DMS 273 (cell line): ENCODE data around the gene SERBP1.
"Not testable (repeated sequence)": the region's sequence is repeated elsewhere in the genome, so short reads cannot be mapped to it uniquely, and the experiment has no call there.

Source experiments
- DNase-seq: peaks from one replicate; lab custom pipeline; 2025; ENCODE audit not compliant: unreplicated experiment; lab: John Stamatoyannopoulos, UW

SERBP1 gene

GRCh38 chr1:67441183-67441582 is 11.0 kb upstream of the SERBP1 start:
- DNase-seq: peak; percentile 83

- peak; percentile 23 for DNase-seq
Observed at GRCh38 chr1:67440339-67440738, 10.1 kb upstream of the SERBP1 start.

- DNase-seq: no peak
Observed at GRCh38 chr1:67439277-67440029, 9.3 kb upstream of the SERBP1 start.

- no peak for DNase-seq
Observed at GRCh38 chr1:67437961-67438360, 7.8 kb upstream of the SERBP1 start.

- DNase-seq: no peak
Observed at GRCh38 chr1:67436511-67437055, 6.4 kb upstream of the SERBP1 start.

GRCh38 chr1:67434491-67434890 is 4.3 kb upstream of the SERBP1 start:
- no peak for DNase-seq

- no peak for DNase-seq
Observed at GRCh38 chr1:67433837-67434236, 3.6 kb upstream of the SERBP1 start.

GRCh38 chr1:67432745-67433144 is 2.5 kb upstream of the SERBP1 start:
- no peak for DNase-seq

- peak; percentile 77 for DNase-seq
Observed at GRCh38 chr1:67431869-67432578, 1.8 kb upstream of the SERBP1 start.

- DNase-seq: no peak
Observed at GRCh38 chr1:67431156-67431765, 1.1 kb upstream of the SERBP1 start.

GRCh38 chr1:67429528-67430357 is 459 bp downstream of the SERBP1 start:
- peak; percentile 50 for DNase-seq

GRCh38 chr1:67429011-67429527 is 1.1 kb downstream of the SERBP1 start:
- DNase-seq: peak; percentile 64

- no peak for DNase-seq
Observed at GRCh38 chr1:67427947-67428346, 2.3 kb downstream of the SERBP1 start.

GRCh38 chr1:67427465-67427864 is 2.7 kb downstream of the SERBP1 start:
- DNase-seq: no peak

GRCh38 chr1:67420835-67421492 is 9.2 kb downstream of the SERBP1 start:
- no peak for DNase-seq

- no peak for DNase-seq
Observed at GRCh38 chr1:67418839-67419586, 11.2 kb downstream of the SERBP1 start.

- not testable (repeated sequence) for DNase-seq
Observed at GRCh38 chr1:67417733-67418132, 12.5 kb downstream of the SERBP1 start.

- DNase-seq: no peak
Observed at GRCh38 chr1:67415041-67415440, 15.2 kb downstream of the SERBP1 start.

GRCh38 chr1:67414574-67414973 is 15.6 kb downstream of the SERBP1 start:
- no peak for DNase-seq
